HepG2 (cell line): Measurements from ENCODE around the gene EFCAB11.

Experiments
- CEBPZ ChIP-seq: IDR thresholded peaks from 2 replicates; pipeline ENCODE4 v1.6.1; 2012; ENCODE audit warnings: low read length, improper control_type of control experiment
- CTCF ChIP-seq: sonication (generic); formaldehyde crosslinking; IDR thresholded peaks from 2 replicates; pipeline ENCODE4 v1.5.0; 2020; ENCODE audit warnings: mild to moderate bottlenecking, missing genetic modification reagents, moderate library complexity
- DRAP1 ChIP-seq: IDR thresholded peaks from 2 replicates; pipeline ENCODE4 v1.6.1; 2016; ENCODE audit warnings: missing genetic modification reagents, missing compliant biosample characterization
- FOXA1 ChIP-seq, 2 experiments: fragments of 450-650 bp in 1 of 2; sonication (generic) in 1 of 2; formaldehyde crosslinking in 1 of 2; IDR thresholded peaks; 2 replicates each; pipeline versions ENCODE4 v1.4.0 to v1.6.1; 2016 to 2020; ENCODE audit warnings: missing genetic modification reagents in 1 of 2
- MAZ ChIP-seq, 2 experiments: sonication (generic) in 1 of 2; formaldehyde crosslinking in 1 of 2; IDR thresholded peaks; 2 replicates each; pipeline versions ENCODE4 v1.5.0 to v1.6.1; 2012 to 2020; ENCODE audit warnings: low read depth in 2 of 2, mild to moderate bottlenecking in 2 of 2, borderline replicate concordance in 1 of 2, improper control_type of control experiment in 1 of 2, low read length in 1 of 2, missing genetic modification reagents in 1 of 2, moderate library complexity in 1 of 2
- MXD3 ChIP-seq: IDR thresholded peaks from 2 replicates; pipeline ENCODE4 v1.6.1; 2016; ENCODE audit warnings: mild to moderate bottlenecking, missing biosample characterization, missing genetic modification reagents
- ZFP41 ChIP-seq: sonication (generic); formaldehyde crosslinking; IDR thresholded peaks from 2 replicates; pipeline ENCODE4 v1.4.0; 2020; ENCODE audit warnings: mild to moderate bottlenecking, missing genetic modification reagents, borderline replicate concordance
- ZNF589 ChIP-seq: sonication (generic); formaldehyde crosslinking; conservative IDR thresholded peaks from 2 replicates; pipeline ENCODE4 v1.8.0; 2022; ENCODE audit warnings: mild to moderate bottlenecking, moderate library complexity, missing genetic modification reagents
- ZSCAN29 ChIP-seq: sonication (generic); formaldehyde crosslinking; conservative IDR thresholded peaks from 2 replicates; pipeline ENCODE4 v1.4.0; 2020; ENCODE audit warnings: mild to moderate bottlenecking, missing genetic modification reagents

- TF ChIP-seq ZSCAN29 (no peak), MAZ (IDR thresholded peaks at IDR 0.05; ENCODE audit: borderline replicate concordance, low read depth, low read length) (no peak), MAZ (CRISPR knock-in tag; IDR thresholded peaks at IDR 0.05; ENCODE audit: low read depth) (no peak), MXD3 (CRISPR knock-in tag) (no peak), CTCF (no peak), ZNF589 (no peak), CEBPZ (no peak), ZFP41 (no peak), FOXA1 (IDR thresholded peaks at IDR 0.05) (no peak), FOXA1 (CRISPR knock-in tag; IDR thresholded peaks at IDR 0.05) (no peak), DRAP1 (CRISPR knock-in tag) (no peak)
Observed at GRCh38 chr14:89746654-89747053, 207.9 kb downstream of the EFCAB11 start.
